Measurements from ENCODE around the gene COL18A1.

DNA sequence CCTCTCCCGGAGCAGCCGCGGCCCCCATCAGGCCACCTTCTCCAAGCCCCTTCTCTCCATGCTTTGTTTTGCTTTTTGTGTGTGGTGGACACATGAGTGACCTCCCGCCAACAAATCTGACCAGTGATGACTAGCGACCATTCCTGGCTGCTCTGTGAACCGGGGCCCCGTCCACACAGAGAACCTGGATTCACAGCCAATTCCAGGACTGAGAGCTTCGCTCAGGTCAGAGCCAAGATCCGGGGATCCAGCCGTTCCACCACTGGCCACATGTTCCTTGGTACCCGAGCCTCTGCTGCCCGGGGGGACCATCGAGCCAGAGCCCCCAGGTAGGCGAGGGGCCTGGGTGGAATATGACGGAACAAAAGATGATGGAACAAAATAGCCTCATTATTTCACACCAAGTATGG lies 46.7 kb upstream of the COL18A1 start:
- TF ChIP-seq CTCF (IDR thresholded peaks at IDR 0.05): no peak
- TF ChIP-seq POLR2A (IDR thresholded peaks at IDR 0.05): no peak
- no peak for TF ChIP-seq POLR2AphosphoS5 (IDR thresholded peaks at IDR 0.05)

Measured in transverse colon (tissue), 4 donors.